IPS DF 6.9 (cell line): ENCODE results near the gene MXI1.
A peak's percentile ranks its signal among the peaks of the same experiment; 100 is the strongest.

Experiments used
- DNase-seq: peaks from one replicate; pipeline ENCODE4 v3.0.0-alpha.2; 2013; ENCODE audit warnings: low read depth, low spot score
- H3K27ac ChIP-seq: one replicate; pipeline ENCODE4 v1.5.1; 2013; ENCODE audit warnings: low read length, control low read depth
- H3K27me3 ChIP-seq: 2 replicates; pipeline ENCODE4 v1.6.1; 2013; ENCODE audit warnings: mild to moderate bottlenecking, low read length; ENCODE audit not compliant: control insufficient read depth, insufficient read depth
- H3K36me3 ChIP-seq: 2 replicates; pipeline ENCODE4 v1.6.1; 2013; ENCODE audit warnings: low read length; ENCODE audit not compliant: control insufficient read depth, insufficient read depth
- H3K4me1 ChIP-seq: 2 replicates; pipeline ENCODE4 v1.6.1; 2013; ENCODE audit warnings: low read length; ENCODE audit not compliant: control insufficient read depth, insufficient read depth
- H3K4me3 ChIP-seq: 2 replicates; pipeline ENCODE4 v1.5.1; 2013; ENCODE audit warnings: mild to moderate bottlenecking, low read length
- H3K9me3 ChIP-seq: 2 replicates; pipeline ENCODE4 v1.6.1; 2013; ENCODE audit warnings: low read length, inconsistent platforms; ENCODE audit not compliant: control insufficient read depth, insufficient read depth
- WGBS: extraction: QIAGEN DNeasy Blood & Tissue Kit; methylation state at CpG from one replicate; pipeline ENCODE4 v1.1.7; 2013; ENCODE audit warnings: mixed read lengths, missing lambda C conversion rate; ENCODE audit not compliant: insufficient read length, insufficient coverage; 5-methylcytosine and 5-hydroxymethylcytosine counted together

Gene MXI1

DNA sequence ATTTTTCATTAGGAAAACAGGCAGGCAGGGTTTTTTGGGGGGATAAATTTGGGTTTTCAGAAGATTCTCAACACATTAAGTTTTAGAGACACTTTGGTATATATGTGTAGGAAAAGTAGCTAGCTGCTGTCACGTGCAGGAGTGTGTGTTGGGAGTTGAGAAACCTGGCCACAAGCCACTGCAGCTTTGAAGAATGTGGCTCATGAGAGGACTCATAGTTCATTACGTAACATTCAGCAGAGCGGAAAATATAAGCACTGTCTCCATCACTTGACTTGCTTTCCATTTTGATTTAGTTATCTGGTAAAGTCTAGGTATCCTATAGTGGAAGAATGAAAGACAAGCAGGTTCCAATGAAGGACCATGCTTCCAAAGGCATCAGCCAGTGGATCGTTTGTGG lies 66.1 kb downstream of the MXI1 start:
- Histone ChIP-seq H3K27me3 (no peaks in the 10 kb centered on the region), H3K9me3 (no peaks in the 10 kb centered on the region), H3K4me1 (no peaks in the 10 kb centered on the region; the same call in 1 of the 2 replicates), H3K4me3 (no peak overlapping the region), H3K36me3 (no peaks in the 10 kb centered on the region), H3K27ac (no peak overlapping the region)
- WGBS = no CpG with 5 or more reads among the region's 4 CpGs
- no peak for DNase-seq

DNA sequence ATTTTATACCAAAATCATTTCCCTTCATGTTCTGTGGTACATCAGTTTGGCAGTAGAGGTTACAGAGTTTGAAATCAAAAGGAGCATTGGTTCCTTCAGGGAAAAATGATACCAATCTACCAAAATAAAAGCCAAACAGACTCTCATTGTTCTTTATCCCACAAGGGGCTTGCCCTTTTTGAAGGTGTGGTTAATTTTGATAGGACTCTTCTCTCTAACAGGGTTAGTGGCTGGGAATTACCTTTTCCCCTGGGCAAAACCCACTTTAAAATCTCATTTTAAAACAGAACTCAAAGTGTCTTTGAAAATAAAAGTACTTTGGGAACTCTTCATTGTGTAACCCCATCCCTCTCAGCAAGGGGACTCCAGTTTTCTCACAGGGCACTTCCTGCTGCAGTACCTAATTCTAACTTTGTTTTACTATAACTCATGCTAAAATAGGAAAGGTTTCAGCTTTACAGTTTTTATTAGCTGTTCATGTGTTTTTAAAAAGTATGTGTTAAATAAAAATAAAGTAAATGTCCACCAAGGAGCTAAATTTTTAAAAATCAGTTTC lies 66.7 kb downstream of the MXI1 start:
- Histone ChIP-seq H3K27ac (no peak overlapping the region), H3K36me3 (no peaks in the 10 kb centered on the region), H3K4me1 (no peaks in the 10 kb centered on the region; the same call in 1 of the 2 replicates), H3K9me3 (no peaks in the 10 kb centered on the region), H3K27me3 (no peaks in the 10 kb centered on the region), H3K4me3 (no peak overlapping the region)
- DNase-seq = no peak

DNA sequence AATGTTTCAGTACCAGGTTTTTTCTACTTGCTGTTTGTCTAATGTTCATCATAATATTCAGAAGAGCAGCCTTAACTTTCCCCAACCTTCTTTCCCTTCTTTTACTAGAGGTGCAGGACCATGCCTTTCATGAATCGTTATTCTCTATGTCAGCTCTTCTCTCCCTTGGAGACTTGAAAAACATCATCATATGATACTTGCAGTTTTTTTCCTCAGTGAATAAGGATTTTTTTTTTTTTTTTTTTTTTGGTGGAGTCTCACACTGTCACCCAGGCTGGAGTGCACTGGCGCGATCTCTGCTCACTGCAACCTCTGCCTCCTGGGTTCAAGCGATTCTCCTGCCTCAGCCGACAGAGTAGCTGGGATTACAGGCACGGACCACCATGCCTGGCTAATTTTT lies 67.2 kb downstream of the MXI1 start:
- H3K36me3 ChIP-seq = no peaks in the 10 kb centered on the region
- H3K9me3 ChIP-seq = no peaks in the 10 kb centered on the region
- H3K4me1 ChIP-seq = no peaks in the 10 kb centered on the region; the same call in 1 of the 2 replicates
- H3K27ac ChIP-seq = no peak overlapping the region
- no peak for DNase-seq
- no CpG with 5 or more reads among the region's 6 CpGs for WGBS
- H3K4me3 ChIP-seq = no peak overlapping the region
- no peaks in the 10 kb centered on the region for H3K27me3 ChIP-seq

DNA sequence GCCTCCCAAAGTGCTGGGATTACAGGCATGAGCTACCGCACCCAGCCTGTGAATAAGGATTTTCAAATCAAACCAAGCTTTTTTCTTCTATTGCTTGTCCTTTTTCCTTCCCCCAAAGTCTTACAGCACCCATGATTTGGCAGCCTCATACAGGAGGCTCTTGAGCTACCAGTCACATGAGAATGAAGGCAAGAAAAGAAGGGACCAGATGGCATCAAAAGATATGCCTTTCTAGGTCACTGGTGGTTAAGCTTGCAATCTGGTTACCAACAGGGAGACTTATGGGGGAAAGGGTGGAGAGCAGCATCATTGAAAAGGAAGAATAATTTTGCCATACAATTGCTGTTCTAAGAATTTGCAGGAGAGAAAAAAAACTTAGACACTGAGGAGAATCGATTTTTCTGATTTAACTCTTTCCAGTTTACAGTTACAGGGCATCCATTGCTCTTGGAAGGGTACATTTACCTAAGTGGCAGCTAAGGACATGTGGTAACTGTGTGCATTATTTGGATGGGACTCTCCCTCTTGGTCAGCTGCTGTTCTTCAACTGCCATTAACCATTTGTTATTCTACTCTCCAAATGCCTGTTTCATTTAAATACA lies 67.8 kb downstream of the MXI1 start:
- no peaks in the 10 kb centered on the region for H3K9me3 ChIP-seq
- no peak for DNase-seq
- WGBS = no CpG with 5 or more reads among the region's 2 CpGs
- H3K27me3 ChIP-seq = no peaks in the 10 kb centered on the region
- no peak overlapping the region for H3K27ac ChIP-seq
- H3K4me3 ChIP-seq = no peak overlapping the region
- H3K4me1 ChIP-seq = no peaks in the 10 kb centered on the region; the same call in 1 of the 2 replicates
- no peaks in the 10 kb centered on the region for H3K36me3 ChIP-seq

DNA sequence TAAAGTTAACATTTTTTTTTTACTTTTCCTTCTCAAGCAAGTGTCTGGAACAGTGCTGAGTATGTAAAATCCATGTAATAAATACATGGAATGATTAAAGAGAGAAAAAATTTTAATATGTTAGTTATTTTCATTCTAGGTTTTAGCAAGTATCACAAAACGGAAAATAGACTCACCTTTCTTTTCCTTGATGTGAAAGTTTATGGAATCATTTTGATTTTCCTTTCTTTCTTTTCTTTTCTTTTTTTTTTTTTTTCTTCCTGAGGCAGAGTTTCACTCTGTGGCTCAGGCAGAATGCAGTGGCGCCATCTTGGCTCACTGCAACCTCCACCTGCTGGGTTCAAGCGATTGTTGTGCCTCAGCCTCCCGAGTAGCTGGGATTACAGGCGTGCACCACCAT lies 69.2 kb downstream of the MXI1 start:
- Histone ChIP-seq H3K27me3 (no peaks in the 10 kb centered on the region), H3K4me1 (no peaks in the 10 kb centered on the region; the same call in 1 of the 2 replicates)
- WGBS = no CpG with 5 or more reads among the region's 5 CpGs

DNA sequence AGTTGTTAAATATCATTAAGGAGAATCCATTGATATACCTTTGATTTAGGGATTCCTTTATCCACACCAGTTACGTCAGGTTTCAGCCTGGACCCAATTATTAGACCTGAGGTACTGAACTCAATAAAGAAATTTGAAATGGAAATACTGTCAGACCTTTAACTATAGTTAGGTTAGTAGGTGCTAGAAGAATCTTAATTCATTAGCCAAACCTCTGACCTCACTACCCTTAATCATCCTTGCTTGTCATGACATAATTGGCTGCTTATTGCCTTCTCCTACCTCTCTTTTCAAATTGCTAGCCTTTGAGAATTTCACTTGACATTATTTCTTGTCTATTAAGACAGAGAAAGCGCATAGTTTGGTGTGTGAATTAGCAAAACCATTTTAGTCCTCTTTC lies 70.2 kb downstream of the MXI1 start:
- DNase-seq = no peak
- Histone ChIP-seq H3K36me3 (no peaks in the 10 kb centered on the region), H3K9me3 (no peaks in the 10 kb centered on the region), H3K4me3 (no peak overlapping the region), H3K27me3 (no peaks in the 10 kb centered on the region), H3K4me1 (no peaks in the 10 kb centered on the region; the same call in 1 of the 2 replicates), H3K27ac (no peak overlapping the region)
- no CpG with 5 or more reads among the region's 2 CpGs for WGBS

More for the DNA sequence above, 69.2 kb downstream of the MXI1 start:
- no peak for DNase-seq
- Histone ChIP-seq H3K36me3 (no peaks in the 10 kb centered on the region), H3K4me3 (no peak overlapping the region), H3K27ac (no peak overlapping the region), H3K9me3 (no peaks in the 10 kb centered on the region)

DNA sequence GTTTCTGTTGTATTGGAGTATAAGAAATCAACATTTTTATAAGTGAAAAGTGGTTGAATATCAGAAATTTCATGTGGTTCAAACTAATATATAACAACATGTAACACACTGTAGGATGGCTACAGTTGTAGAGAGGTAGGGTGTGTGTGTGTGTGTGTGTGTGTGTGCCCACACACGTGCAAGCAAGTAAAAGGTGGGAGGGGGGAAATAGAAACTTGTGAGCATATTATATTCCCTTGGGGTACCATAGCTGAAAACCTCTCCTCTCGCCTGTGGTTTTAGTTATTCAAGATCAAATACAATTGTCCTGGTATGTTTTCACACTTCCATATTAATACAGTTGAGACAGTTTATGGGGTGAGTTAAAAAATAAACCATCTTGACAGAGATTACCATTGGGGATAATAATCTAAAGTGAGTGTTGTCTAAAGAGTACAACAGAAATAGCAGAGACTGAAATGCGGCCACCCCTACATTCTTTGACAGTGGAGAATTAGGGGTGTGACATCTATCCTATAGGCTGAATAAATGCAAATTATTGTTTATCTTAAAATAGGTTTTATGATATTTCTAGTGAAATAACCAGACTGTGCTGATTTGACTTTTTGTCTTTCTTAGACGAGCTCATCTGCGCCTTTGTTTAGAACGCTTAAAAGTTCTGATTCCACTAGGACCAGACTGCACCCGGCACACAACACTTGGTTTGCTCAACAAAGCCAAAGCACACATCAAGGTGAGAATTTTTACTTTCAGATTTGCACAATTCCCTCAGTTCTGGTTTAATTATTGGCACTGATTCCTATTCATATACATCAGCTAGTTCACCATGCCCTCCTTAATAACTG lies 71.4 kb downstream of the MXI1 start:
- Histone ChIP-seq H3K9me3 (no peaks in the 10 kb centered on the region), H3K4me1 (no peaks in the 10 kb centered on the region; the same call in 1 of the 2 replicates), H3K27me3 (no peaks in the 10 kb centered on the region), H3K4me3 (no peak overlapping the region), H3K36me3 (no peaks in the 10 kb centered on the region), H3K27ac (no peak overlapping the region)
- WGBS = no CpG with 5 or more reads among the region's 7 CpGs
- no peak for DNase-seq

DNA sequence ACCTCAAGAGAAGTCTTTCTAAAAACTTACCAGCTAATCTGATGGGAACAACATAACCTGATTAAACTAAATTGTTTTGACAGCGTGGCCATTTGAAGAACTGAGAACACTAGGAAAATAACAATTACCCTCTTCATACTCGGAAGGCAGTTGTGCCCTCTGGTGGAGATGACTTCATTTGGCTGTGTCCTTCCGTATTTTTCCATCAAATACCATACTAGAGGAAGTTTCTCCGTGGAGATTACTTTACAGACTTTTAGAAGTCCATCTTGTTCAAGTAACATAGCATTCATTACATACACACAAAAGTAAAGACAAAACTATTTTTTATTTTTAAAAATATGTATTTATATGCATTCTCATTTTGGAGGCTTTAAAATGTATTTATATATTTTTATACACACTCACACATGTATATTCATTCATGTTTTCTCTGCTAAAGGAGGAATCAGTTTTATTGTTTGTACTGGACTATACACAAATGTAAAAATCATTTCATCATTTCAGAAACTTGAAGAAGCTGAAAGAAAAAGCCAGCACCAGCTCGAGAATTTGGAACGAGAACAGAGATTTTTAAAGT lies 72.1 kb downstream of the MXI1 start:
- Histone ChIP-seq H3K9me3 (no peaks in the 10 kb centered on the region), H3K27ac (no peak overlapping the region), H3K27me3 (no peaks in the 10 kb centered on the region), H3K4me3 (no peak overlapping the region), H3K4me1 (no peaks in the 10 kb centered on the region), H3K36me3 (no peaks in the 10 kb centered on the region)
- DNase-seq = peak; percentile 20
- no CpG with 5 or more reads among the region's 6 CpGs for WGBS

DNA sequence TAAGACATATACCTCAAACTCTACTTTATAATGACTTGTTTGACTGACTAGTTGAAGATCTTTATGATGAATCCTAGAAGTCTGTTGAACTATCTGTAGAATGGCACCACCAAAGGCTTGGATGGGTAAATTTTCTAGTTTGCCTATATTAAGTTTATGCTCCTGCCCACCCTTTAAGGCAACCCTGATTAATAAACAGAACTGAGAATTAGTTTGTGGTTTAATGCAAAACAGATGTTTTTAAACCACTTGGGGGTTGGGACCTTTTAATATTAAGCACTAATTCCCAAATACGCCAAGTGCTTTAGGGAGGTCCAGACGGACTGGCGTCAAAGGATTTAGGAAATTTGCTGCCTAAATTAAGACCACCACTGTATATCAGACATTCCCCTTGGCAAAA lies 76.9 kb downstream of the MXI1 start:
- Histone ChIP-seq H3K9me3 (no peaks in the 10 kb centered on the region), H3K27me3 (no peaks in the 10 kb centered on the region), H3K4me3 (no peak overlapping the region), H3K4me1 (peaks cover 2% of the 10 kb centered on the region; the same call in 1 of the 2 replicates), H3K36me3 (no peaks in the 10 kb centered on the region; the same call in 1 of the 2 replicates), H3K27ac (no peak overlapping the region)
- no CpG with 5 or more reads among the region's 3 CpGs for WGBS
- no peak for DNase-seq

DNA sequence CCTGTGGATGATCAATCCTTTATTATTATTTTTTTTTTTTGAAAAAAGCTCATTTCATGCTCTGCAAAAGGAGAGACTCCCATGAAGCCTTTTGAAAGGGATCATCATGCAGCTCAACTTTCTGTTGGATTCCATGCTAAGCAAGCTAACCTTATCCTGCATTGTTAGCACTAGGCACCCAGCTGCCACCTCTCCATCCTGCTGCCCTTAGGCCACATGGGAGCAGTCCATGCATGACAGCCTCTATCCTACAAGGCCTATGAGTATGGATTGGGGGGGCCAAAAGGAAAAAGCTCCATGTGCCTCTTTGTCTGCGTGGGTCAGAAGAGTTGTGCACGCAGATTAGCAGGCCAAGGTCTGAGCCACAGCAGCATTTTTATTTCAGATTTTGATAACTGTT lies 78.1 kb downstream of the MXI1 start:
- no CpG with 5 or more reads among the region's 2 CpGs for WGBS
- Histone ChIP-seq H3K36me3 (no peaks in the 10 kb centered on the region; the same call in 1 of the 2 replicates), H3K4me3 (no peak overlapping the region), H3K4me1 (peaks cover 2% of the 10 kb centered on the region; the same call in 1 of the 2 replicates), H3K27me3 (no peaks in the 10 kb centered on the region), H3K9me3 (no peaks in the 10 kb centered on the region), H3K27ac (no peak overlapping the region)
- no peak for DNase-seq
